ENCODE results near the gene TELO2.

TELO2 gene

GRCh38 chr16:1503110-1503955 is 10.2 kb downstream of the TELO2 start:
- no peak overlapping the region for H3K4me3 ChIP-seq (ENCODE audit: low read depth, low read length)
- no peak for TF ChIP-seq CTCF (IDR thresholded peaks at IDR 0.05; ENCODE audit: borderline replicate concordance, insufficient read depth, low read depth, low read length)

- no peak for TF ChIP-seq CTCF (IDR thresholded peaks at IDR 0.05; ENCODE audit: borderline replicate concordance, insufficient read depth, low read depth, low read length)
- no peak overlapping the region for H3K4me3 ChIP-seq (ENCODE audit: low read depth, low read length)
Observed at GRCh38 chr16:1505073-1505844, 12.1 kb downstream of the TELO2 start.

- no peak overlapping the region for H3K4me3 ChIP-seq (ENCODE audit: low read depth, low read length)
- no peak for TF ChIP-seq CTCF (IDR thresholded peaks at IDR 0.05; ENCODE audit: borderline replicate concordance, insufficient read depth, low read depth, low read length)
Observed at GRCh38 chr16:1505912-1506311, 12.8 kb downstream of the TELO2 start.

GRCh38 chr16:1506494-1507213 is 13.5 kb downstream of the TELO2 start:
- H3K4me3 ChIP-seq (ENCODE audit: low read depth, low read length), result no peak overlapping the region
- TF ChIP-seq CTCF (IDR thresholded peaks at IDR 0.05; ENCODE audit: borderline replicate concordance, insufficient read depth, low read depth, low read length), result no peak

- no peak for TF ChIP-seq CTCF (IDR thresholded peaks at IDR 0.05; ENCODE audit: borderline replicate concordance, insufficient read depth, low read depth, low read length)
- no peak overlapping the region for H3K4me3 ChIP-seq (ENCODE audit: low read depth, low read length)
Observed at GRCh38 chr16:1508494-1509187, 15.5 kb downstream of the TELO2 start.

- no peak for TF ChIP-seq CTCF (IDR thresholded peaks at IDR 0.05; ENCODE audit: borderline replicate concordance, insufficient read depth, low read depth, low read length)
- no peak overlapping the region for H3K4me3 ChIP-seq (ENCODE audit: low read depth, low read length)
Observed at GRCh38 chr16:1509307-1510221, 16.4 kb downstream of the TELO2 start.

All from GM12875 (cell line).